Stimulated activated CD8-positive, alpha-beta memory T cell treated with anti-CD3 and anti-CD28 coated beads, Interleukin-12 subunit alpha, Interleukin-12 subunit beta, amount 100 ng/mL, for 1 hour (primary cell): ENCODE results near the gene RNF17.

Experiments
- DNase-seq: peaks from one replicate; pipeline ENCODE4 v3.0.0-alpha.2; 2020; ENCODE audit warnings: low read depth

RNF17 gene

DNA sequence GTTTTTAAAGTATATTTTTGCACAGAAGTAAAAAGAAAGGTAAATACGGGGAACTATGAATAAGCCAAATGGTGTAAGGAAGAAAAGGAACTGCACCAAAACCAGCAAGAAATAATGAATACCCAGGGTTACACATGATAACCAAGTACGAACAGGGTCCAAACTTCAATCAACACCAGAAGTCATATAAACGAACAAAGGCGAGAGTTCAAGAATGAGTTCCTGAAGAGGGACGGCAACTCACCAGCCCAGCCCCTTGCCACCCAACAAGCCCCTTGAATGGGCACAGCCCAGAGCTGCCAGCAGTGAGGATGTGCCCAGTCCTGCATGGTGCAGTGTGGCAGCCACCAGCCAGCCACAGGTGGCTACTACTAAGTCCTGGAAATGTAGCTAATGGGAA, 132.1 kb downstream of the RNF17 start:
- DNase-seq: no peak

DNA sequence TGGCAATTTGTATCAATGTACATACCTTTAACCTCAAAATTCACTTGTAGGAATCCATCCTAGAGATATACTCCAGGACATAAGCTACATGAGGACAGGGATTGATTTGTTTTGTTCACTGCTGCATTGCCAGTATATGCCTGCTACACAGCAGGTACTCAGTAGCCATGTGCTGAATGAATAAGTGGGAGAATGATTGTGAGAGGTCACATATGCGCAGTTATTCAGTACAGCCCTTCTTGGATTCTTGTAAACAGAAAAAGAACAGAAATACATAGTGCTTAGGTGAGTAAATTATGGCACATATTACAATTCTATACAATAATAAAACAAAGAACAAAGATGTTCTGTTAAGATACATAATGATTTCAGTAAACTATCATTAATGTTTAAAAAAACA, 133.3 kb downstream of the RNF17 start:
- DNase-seq: no peak

DNA sequence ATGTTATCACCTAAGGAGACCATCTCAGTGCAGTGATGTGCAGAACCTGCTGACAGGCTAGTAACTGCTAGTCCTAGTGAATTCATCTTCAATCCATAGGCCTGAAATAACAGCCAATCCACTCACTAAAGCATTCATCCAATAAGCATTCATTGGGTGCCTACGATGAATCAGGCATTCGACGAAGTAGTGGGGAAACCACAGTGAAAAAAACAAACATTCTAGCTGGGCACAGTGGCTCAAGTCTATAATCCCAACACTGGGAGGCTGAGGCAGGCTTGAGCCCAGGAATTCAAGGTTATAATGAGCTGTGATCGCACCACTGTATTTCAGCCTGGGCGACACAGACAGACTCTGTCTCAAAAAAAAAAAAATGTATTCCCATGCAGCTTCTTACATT, 135.6 kb downstream of the RNF17 start:
- DNase-seq: no peak

GRCh38 chr13:24900507-24900906, 136.5 kb downstream of the RNF17 start:
- no peak for DNase-seq

GRCh38 chr13:24905242-24905641, 141.3 kb downstream of the RNF17 start:
- no peak for DNase-seq

- no peak for DNase-seq
Observed at GRCh38 chr13:24906268-24906667, 142.3 kb downstream of the RNF17 start.

DNA sequence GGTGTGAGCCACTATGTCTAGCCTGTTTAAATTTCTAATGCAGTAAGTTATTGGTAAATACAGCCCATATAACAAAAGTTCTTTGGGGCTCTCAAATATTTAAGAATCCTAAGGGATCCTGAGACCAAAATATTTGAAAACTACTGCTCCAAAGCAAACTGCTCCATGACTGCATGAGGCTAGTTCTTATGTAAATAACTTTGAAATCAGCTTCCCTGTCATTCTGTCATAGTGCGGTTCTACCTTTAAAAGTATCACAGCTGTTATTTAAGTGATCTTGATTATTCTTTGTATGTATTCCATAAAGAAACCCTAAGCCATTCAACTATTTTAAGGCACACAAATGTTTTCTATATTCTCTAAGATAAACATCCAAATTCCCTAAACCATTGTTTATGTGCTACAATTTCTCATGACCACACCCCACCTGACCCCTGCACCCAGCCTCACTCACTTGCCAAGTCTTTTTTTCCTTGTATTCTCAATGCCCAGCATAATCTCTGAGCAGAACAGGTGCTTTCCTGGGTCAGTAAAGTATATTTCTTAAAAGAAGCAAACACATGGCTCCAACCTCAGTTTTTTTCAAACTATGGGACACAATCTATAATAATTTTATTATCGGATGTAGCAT, 146.6 kb downstream of the RNF17 start:
- no peak for DNase-seq

GRCh38 chr13:24911133-24911908, 147.4 kb downstream of the RNF17 start:
- DNase-seq: no peak

DNA sequence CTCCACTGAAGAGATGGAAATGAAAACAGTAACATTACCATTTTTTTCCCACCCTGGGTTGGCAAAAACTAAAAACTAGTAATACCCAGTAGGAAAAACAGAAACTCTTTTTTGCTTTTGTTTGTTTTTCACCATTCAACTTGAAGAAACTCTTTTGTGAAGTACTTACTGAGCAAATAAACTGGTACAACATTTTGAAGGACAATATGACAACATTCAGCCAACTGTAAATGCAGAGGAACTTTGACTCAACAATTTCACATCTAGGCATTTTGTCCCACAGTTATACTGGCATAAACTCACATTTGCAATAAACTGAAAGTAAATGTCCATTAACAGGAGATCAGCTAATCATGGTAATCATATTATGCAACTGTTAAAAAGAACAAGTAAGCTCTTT, 152.5 kb downstream of the RNF17 start:
- no peak for DNase-seq

- no peak for DNase-seq
Observed at GRCh38 chr13:24921003-24921402, 157.0 kb downstream of the RNF17 start.

- no peak for DNase-seq
Observed at GRCh38 chr13:24921881-24922280, 157.9 kb downstream of the RNF17 start.

GRCh38 chr13:24922387-24922744, 158.4 kb downstream of the RNF17 start:
- DNase-seq: peak; percentile 10

DNA sequence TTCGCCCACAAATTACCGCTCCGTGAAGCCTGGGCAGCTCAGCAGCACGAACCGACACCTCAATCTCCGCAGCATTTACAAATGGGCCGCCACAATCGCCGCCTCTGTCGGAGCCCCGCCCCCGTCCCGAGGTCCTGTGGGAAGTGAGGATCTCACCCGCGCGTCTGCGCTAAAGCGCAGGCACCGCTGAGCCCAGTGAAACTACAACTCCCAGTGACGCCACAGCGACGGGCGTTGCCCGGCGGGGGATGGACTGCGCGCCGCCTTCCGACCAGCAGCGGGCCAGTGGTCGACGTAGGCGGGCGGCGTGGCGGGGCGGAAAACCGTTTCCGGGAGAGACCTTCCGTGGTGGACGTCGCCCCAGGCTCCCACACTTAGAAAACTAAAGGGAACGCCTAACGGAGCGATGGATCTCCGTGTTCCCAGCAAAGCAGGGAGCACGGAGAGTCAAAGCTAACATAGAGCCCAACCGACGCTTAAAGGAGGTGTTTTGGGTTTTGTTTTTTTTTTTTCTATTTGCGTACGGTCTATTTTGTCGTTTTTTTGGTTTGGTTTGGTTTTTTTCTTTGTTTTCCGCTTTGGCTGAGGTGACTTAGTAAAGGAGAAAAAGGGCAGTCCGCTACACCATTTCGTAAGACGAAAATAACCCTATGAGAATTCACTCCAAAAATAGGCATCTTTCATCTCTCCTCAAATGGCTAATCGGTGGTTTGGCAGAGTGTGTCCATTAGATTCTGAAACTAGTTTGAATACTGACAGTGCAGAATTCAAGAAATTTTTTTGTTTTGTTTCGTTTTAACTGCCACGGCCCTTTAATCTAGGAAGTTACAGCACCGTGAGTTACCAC, 159.0 kb downstream of the RNF17 start:
- peak; percentile 90 for DNase-seq

DNA sequence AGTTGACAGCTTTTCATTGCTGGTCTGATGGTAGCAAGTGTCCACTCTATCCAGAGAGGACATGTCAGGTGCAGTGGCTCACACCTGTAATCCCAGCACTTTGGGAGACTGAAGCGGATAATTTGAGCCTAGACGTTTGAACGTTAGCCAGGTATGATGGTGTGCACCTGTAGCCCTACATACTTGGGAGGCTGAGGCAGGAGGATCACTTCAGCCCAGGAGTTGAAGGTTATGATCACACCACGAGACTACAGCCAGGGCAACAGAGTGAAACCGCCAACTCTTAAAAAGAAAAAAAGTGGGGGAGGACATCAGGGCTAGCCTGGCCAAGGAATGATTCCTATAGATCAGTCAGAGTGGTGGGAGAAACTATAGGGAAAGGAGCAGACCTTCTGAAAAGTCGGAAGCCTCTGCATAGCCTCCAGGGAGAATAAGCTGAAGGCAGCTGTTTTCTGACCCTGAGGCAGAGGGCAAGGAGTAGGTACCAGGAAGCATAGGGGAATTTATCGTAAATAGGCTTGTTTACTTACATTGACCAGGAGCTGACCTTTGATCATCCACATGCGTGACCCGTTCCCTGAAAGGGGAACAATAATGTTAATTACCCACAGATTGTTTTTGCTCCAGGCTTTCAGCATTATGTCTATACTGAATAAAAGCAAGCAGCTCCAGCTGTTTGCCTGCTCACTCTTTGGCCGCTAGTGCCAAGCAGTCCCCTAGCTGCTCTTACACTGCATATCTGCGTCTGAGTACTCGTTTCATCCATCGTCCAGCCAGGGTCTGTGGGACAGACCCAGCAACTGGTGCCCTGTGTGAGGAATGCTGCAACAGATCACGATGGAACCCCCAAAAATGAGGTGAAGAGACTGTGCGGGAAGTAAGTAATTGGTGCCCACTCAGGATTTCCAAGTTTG, 161.6 kb downstream of the RNF17 start:
- no peak for DNase-seq

GRCh38 chr13:24927810-24928404, 163.9 kb downstream of the RNF17 start:
- DNase-seq: no peak

DNA sequence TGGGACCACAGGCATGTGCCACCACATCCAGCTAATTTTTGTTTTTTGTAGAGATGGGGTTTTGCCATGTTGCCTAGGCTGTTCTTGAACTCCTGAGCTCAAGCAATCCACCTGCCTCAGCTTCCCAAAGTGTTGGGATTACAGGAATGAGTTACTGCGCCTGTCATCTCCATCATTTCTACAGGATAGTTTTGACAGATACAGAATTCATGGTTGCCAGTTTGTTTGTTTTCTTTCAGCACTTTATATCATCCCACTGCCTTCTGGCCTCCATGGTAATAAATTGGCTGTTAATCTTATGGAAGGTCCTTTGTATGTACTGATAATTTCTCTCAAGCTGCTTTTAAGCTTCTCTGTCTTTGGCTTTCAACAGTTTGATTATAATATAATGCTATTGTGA, 165.2 kb downstream of the RNF17 start:
- no peak for DNase-seq
